HG03558 (cell line): ENCODE results near the gene TRMT61A.

Source experiments
- ATAC-seq: cut with Tn5 transposase; IDR thresholded peaks from one replicate; pipeline ENCODE4 v1.9.1; 2021; ENCODE audit warnings: moderate number of reproducible peaks; ENCODE audit not compliant: unreplicated experiment; ENCODE audit errors: extremely low read depth

TRMT61A gene

DNA sequence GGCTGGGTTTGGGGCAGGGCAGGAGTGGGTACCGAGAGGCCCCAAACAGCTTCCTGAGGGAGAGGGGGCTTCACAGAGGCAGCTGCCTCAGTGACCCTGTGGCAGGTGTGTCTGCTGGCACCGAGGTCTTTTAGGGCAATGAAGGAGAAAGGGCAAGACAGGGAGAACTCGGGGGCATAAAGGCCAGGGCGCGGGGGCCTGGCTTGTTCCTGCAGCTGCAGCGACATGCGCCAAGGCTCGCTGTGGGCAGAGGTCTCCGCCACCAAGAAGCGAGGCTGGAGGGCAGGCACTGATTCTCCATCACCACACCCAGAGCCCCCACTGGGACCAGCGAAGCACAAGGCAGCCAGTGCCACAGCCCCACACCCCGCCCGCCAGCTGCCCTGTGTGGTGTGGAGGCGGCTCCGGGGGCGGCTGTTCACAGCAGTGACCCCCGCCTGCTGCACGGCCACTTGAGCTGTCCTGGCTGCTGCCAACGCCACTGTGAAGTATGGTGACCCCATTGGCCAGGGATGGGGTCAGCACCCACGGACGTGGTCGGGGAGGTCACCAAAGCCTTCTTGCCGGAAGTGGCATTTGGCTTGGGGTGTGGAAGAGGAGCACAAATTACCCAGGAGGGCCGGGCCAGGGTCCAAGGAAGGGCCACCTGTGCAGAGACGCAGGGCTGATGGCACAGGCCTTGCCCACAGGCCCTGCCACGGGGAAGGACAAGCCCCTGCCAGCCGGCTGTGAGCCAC is 17.1 kb downstream of the TRMT61A start:
- no peak for ATAC-seq

GRCh38 chr14:103546652-103547454 is 17.9 kb downstream of the TRMT61A start:
- ATAC-seq: no peak

DNA sequence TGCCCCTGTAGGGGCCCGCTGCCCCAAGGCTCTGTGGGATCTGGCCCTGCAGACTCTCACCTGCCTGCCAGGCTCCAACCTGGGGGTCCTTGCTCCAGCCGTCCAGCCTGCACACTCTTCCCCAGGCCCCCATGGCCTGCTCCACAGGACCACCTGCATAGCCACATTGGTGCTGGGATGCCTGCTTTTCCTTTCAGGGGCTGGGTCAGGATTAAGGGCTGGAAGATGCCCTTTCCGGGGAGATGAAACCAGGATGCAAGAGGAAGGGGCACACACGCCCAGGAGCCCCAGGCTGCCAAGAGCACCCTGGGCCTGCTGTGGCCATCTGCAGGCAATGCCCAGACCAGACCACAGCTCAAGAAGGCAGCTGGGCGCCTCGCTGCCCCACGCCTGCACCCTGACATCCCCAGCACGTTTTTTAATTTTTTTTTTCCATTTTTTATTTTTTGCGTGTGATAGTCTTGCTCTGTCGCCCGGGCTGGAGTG is 18.5 kb downstream of the TRMT61A start:
- ATAC-seq: no peak

DNA sequence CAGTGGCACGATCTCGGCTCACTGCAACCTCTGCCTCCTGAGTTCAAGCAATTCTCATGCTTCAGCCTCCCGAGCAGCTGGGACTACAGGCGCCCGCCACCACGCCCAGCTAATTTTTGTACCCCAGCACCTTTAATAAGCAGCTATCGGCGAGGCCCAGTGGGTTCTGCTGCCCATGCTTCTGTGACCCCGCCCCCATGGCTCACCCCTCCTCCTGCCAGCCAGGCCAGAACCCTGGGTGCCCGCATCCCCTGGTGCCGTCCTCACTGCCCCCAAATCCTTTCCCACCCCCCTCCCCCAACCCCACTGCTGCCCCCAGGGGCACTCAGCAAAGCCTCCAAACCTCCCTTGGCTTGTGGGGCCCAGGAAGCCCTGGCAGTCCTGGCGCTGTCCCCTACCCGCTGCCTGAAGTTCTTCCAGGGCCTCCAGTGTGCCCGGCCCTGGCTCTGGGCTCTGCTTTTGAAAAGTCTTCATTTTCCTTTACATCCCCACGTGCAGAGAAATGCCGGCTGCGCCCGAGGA is 19.0 kb downstream of the TRMT61A start:
- no peak for ATAC-seq

DNA sequence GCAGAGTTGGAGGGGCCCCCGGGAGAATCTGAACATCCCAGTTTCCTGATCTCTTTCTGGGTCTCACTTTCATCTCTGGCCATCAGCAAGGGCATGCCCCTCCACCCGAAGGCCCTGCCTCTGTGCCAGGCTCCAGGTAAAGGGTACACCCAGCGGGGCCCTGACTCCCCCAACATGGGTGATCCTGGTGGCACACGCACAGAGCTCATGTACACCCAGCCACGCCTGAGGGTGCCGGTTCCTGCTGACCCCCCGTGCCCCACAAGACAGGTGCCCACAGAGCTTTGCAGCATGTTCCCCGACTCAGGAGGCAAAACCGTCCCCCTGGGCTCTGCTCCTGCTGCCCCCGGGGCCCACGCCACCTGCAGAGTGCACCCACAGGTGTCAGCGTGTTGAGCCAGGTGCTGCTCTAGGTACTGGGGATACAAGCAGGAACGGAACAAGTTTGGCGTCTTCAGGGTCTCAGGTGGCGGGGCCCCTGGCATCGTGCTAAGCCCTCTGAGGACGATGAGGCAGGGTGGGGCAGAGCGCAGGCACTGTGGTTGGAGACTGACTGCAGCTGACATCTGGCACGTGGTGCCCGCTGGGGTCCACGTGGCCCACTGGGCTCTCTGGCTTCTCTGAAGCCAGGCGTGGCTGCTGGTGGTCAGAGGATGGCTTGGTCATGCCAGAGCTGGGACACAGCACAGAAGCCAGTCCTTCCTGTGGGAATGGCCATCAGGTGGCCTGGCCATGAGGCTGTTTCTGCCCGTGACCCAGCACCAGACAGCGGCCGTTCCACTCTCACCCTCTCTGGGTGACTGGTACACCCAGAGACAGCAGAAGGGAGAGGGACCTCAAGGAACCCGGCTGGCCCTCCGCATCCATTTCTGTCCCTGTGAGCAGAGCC is 19.7 kb downstream of the TRMT61A start:
- no peak for ATAC-seq

GRCh38 chr14:103549361-103550311 is 20.6 kb downstream of the TRMT61A start:
- no peak for ATAC-seq

DNA sequence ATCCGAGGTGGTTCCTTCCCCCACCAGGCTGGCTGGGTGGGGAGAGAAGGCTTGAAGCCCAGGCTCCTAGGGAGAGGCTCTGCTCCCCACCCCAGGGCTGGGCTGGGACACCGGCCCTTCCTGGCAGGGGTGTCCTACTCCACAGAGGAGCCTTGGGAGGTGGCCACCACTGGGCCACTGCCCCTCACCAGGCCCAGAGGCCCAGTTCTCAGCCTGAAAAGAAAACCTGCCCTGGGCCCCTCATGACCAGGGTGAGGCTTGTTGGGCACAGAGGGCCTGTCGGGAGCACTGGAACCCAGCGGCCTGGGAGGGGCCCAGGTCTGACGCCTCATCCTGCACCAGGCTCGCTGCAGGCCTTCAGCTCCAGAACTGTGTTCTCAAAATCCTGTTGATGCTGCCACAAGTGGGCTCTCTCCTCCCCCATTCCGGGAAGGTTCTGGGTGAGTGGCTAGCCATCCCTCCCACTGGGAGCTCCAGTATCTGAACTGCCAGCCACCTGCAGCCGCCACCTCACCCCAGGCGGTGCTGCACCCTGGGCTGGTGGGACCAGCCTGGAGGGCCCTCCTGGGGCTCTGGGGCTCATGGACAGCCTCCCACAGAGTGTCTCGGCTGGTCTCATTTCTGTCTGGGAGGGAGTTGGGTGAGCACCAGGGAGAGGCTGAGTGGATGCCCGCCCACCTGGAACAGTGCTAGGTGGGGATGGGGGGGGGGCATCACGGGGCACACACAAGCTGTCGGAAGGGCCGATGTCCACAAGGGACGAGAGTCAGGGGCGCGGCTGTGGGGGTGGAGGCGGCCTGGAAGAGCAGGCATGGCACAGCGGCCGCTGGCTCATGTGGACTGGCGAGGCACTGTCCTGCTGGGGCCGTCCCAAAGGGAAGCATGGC is 21.7 kb downstream of the TRMT61A start:
- no peak for ATAC-seq

GRCh38 chr14:103551338-103551762 is 22.4 kb downstream of the TRMT61A start:
- ATAC-seq: no peak

GRCh38 chr14:103552011-103552845 is 23.2 kb downstream of the TRMT61A start:
- no peak for ATAC-seq

GRCh38 chr14:103552846-103553210 is 23.8 kb downstream of the TRMT61A start:
- ATAC-seq: no peak

DNA sequence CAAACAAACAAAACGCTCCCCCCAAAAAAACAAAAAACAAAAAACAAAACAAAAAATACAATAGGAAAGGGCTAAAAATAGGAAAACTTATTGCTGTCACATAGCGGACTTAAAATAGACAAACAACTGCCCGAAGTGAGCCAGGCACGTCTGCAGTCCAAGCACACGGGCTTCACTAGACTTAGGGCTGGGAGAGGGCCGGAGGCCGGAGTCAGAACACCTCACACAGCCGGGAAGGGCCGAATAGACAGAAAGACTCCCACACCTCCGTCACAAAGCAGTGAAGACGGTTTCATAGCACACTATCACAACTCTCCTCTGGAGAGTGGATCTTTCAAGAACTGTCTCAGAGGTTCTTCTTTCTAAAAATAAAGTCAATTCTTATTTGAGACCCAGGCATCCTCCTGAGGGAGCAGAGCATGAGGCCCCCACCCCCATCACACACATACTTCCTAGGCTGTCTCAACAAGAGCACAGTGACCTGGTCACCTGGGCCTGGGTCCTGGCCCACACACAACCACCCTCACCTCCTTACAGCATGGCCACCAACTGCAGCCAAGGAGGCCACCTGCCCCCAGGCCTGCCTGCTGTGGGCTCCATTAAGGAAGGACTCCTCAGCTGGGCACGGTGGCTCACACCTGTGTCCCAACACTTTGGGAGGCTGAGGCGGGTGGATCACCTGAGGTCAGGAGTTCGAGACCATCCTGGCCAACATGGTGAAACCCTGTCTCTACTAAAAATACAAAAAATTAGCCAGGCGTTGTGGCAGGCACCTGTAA is 26.8 kb downstream of the TRMT61A start:
- no peak for ATAC-seq

DNA sequence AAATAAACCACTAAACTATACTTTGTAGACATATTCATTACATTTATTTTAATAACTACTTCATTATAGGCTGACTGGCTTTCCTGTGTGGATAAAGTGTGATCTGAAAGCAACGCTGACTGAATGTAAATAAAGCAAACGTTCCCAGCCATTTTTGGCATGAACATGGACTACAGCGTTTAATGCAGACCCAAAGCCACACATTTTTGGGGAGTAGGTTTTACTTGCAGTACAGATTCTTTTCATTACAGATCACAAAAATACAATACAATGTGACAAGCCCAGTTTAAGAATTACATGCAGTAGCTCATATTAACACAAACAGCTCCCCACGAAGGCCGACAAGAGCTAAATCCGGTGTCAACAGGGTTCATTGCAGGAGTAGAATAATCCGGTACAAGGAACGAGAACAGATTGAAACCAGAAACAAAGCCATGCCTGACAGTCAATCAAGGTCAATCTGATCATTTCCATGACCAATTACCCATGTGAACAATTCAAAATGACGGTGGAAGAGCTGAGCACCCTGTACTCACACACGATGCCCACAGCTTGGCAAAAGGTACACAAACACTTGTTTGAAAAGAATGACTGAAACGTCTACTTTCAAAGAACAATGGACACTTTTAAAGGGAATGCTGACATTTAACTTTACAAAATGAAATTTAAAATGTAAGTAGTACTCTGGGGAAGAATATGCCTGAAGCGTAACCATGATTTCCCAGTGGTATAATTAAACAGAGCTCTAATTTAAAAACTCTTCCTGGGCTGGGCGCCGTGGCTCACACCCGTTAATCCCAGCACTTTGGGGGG is 28.2 kb downstream of the TRMT61A start:
- no peak for ATAC-seq

DNA sequence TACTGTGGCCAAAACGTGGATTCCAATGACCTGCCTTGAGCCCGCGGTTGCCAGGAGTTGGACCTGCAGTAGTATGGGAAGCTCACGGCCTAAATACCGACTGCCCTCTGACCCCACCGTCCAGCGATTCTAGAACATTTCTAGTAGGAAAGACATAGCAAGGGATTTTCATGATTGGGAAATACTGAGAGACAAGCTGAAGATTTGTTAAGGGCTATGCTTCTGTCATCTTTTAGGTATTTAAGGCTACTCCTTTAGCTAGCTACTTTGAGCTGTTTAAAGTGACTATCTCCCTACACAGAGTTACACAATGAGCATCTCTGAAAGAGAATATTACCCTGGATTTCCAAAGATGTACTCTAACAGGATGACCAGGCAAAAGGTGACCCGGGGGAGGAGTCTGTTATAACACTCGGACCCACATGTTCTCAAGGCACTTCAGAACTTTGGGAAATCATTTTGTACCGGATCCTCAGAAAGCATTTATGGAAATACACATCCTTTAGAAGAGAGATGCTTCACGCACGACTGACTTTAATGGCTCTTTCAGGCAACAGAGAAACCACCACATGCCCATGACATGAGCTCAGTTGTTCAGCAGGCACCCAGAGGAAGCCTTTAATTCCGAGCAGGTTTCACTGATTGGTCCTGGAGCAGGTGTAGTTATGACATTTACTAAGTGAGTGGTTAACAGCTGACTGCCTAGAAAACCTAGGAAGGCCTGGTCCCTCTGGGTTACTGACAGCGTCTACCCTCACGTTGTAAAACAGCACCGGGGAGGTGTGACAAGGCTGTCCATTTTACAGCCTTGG is 29.3 kb downstream of the TRMT61A start:
- no peak for ATAC-seq

DNA sequence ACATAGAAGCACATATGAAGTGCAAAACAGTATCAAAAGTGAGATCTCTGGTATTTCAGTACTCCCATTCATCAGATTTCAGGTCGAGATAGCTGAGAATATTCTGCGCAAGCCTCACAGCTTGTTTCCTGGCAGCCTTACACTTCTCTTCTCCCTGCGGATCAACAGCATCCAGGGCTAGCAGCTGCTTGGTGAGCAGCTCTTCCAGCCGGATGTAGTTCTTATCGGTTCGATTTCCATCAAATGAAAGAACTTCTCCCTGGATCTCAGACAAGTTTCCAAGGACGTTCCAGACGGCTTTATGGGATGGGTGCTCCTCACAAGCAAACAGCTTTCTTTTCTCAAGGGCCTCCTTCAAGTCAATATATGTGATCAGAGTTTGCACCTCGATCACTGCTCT is 30.8 kb downstream of the TRMT61A start:
- ATAC-seq: no peak

- no peak for ATAC-seq
Measured at GRCh38 chr14:103560691-103561090, 31.7 kb downstream of the TRMT61A start.
